Motor neuron (in vitro differentiated cells): Measurements from ENCODE around the gene TMC5. TPM values are rescaled to one million over a fixed set of nuclear protein-coding genes. Genes with fewer than 3 reads are reported as not detected.

Experiments
- ATAC-seq, 8 experiments: fragments of 200-7000 bp; cut with Tn5 transposase; replicated peaks in 6 of 8; 2 replicates each; pipeline ENCODE4 v1.8.0; 2021; ENCODE audit warnings: mild to moderate bottlenecking in 8 of 8, moderate library complexity in 8 of 8
- H3K27ac ChIP-seq, 2 donors: fragments of 250-450 bp; sonication (Bioruptor Pico); 2 replicates each; pipeline ENCODE4 v1.9.0; 2021; ENCODE audit warnings: antibody characterized with exemption in 2 of 2, mild to moderate bottlenecking in 2 of 2, moderate library complexity in 1 of 2
- H3K4me1 ChIP-seq, 2 donors: fragments of 250-450 bp; sonication (Bioruptor Pico); replicated peaks in 1 of 2; 2 replicates each; pipeline ENCODE4 v1.6.1; 2021; ENCODE audit warnings: antibody characterized with exemption in 2 of 2, mild to moderate bottlenecking in 2 of 2, moderate library complexity in 1 of 2
- H3K4me3 ChIP-seq, 5 donors: fragments of 250-450 bp; sonication (Bioruptor Pico); 2 replicates each; pipeline ENCODE4 v1.9.0; 2021; ENCODE audit warnings: antibody characterized with exemption in 5 of 5, mild to moderate bottlenecking in 5 of 5, moderate library complexity in 4 of 5
- WGBS, 10 experiments: fragments of 450-650 bp; shearing (Covaris generic); methylation state at CpG; one replicate each; pipeline ENCODE4 v1.0.0; 2022; 5-methylcytosine and 5-hydroxymethylcytosine counted together
- in situ Hi-C, 9 experiments: fragments of 400-800 bp; cut with MboI; loops; one replicate each; pipeline ENCODE4 v1.15.0; 2021; ENCODE audit warnings: low sequenced_read_pairs in 9 of 9, low pct_unique_long_range_greater_than_20kb in 2 of 9; ENCODE audit not compliant: unreplicated experiment in 9 of 9
- total RNA-seq, 8 experiments: library from RNA; unstranded; fragments of 300-600 nt; gene quantifications; 2 replicates each; pipeline versions ENCODE4 v1.2.3 to v1.2.4, GENCODE V29; 2022

The TMC5 gene
- total RNA-seq, 8 experiments from 2014 or later = 0.05 to 5.8 (median 0.17) TPM

DNA sequence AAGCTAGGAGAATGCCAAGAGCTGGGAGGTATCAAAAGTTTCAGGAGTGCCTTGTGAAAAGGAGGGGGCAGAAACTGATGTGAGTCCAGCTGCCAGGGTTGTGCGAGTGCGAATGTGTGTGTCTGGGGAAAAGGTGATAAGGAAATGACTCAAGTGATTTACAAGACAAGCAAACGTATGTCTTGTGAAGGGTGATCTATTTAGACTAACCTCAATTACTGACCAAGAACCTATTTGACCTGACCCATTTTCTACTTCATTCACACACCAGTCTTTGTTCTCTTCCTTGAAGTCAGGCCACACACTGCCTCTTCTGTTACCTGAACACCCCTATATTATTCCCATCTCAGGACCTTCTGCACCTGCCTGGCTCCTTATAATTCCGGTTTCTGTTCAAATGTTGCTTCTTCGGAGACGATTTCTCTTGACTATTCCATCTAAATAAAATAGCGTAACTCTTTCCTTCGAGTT, 103.2 kb downstream of the TMC5 start:
- H3K27ac ChIP-seq = no peak overlapping the region
- no peak for ATAC-seq
- peaks cover 10 to 34% of the 10 kb centered on the region in 2 donors for H3K4me1 ChIP-seq
- WGBS, 10 experiments = 0 to 14% (median 6%) methylated on average over 2 to 8 of the region's 8 CpGs
- H3K4me3 ChIP-seq = peak overlapping the region; percentile 59 to 82 (median 76)
- in situ Hi-C loops = loop anchor here in 4 of 9 experiments (25.0 kb wide), 3 partner anchors 359 to 459 kb away; partner anchors contain the start of genes COQ7 (in 1 of the 4) and SYT17 (in 1 of the 4)

- peak; percentile 66 to 88 (median 84) for ATAC-seq
- WGBS, 10 experiments = 0 to 3% (median 0%) methylated on average over 3 to 21 of the region's 62 CpGs; no CpG with 5 or more reads in 2 of the 10 experiments
- Histone ChIP-seq H3K4me3 (peak within 1 kb of the TSS; percentile 59 to 82 (median 76)), H3K27ac (peak within 1 kb of the TSS; percentile 79 to 82), H3K4me1 (peaks cover 10 to 38% of the 10 kb centered on the region in 2 donors)
- in situ Hi-C loops = loop anchor here in 4 of 9 experiments (25.0 kb wide), 3 partner anchors 359 to 459 kb away; partner anchors contain the start of genes COQ7 (in 1 of the 4) and SYT17 (in 1 of the 4)
Observed at GRCh38 chr16:19521471-19522396, 104.1 kb downstream of the TMC5 start, which contains the start of gene GDE1. Gene GDE1, minus strand, starts transcription at chr16:19522098. Its CDS starts 134 bp downstream, at chr16:19521964.

- Histone ChIP-seq H3K4me3 (peak overlapping the region; percentile 59 to 82 (median 76)), H3K27ac (peak overlapping the region in 1 of 2 donors; percentile 82), H3K4me1 (peaks cover 10 to 38% of the 10 kb centered on the region in 2 donors)
- no peak for ATAC-seq
- WGBS, 10 experiments = 10 to 80% (median 30%) methylated on average over 1 to 5 of the region's 5 CpGs; no CpG with 5 or more reads in 2 of the 10 experiments
- in situ Hi-C loops = loop anchor here in 4 of 9 experiments (25.0 kb wide), 3 partner anchors 360 to 460 kb away; partner anchors contain the start of genes COQ7 (in 1 of the 4) and SYT17 (in 1 of the 4)
Observed at GRCh38 chr16:19522397-19522732, 104.7 kb downstream of the TMC5 start.

GRCh38 chr16:19522760-19523159, 105.1 kb downstream of the TMC5 start:
- in situ Hi-C loops = loop anchor here in 4 of 9 experiments (25.0 kb wide), 3 partner anchors 360 to 460 kb away; partner anchors contain the start of genes COQ7 (in 1 of the 4) and SYT17 (in 1 of the 4)
- WGBS, 10 experiments = 40 to 100% (median 67%) methylated on average over 1 to 2 of the region's 2 CpGs; no CpG with 5 or more reads in 1 of the 10 experiments

DNA sequence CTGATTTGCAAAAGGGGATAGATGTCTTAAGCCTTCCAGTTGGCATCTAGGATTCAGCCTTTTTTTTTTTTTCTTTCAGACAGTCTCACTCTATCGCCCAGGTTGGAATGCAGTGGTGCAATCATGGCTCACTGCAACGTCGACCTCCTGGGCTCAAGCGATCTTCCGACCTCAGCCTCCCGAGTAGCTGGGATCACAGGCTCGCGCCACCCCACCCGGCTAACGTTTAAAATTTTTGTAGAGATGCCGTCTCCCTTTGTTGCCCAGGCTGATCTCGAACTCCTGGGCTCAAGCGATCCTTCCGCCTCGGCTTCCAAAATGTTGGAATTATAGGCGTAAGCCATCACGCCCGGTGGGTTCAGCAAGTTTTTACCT, 105.5 kb downstream of the TMC5 start:
- WGBS, 10 experiments = 38 to 91% (median 67%) methylated on average over 5 to 11 of the region's 18 CpGs; no CpG with 5 or more reads in 3 of the 10 experiments
- ATAC-seq = no peak
- in situ Hi-C loops = loop anchor here in 4 of 9 experiments (25.0 kb wide), 3 partner anchors 361 to 461 kb away; partner anchors contain the start of genes COQ7 (in 1 of the 4) and SYT17 (in 1 of the 4)
- peak overlapping the region in 3 of 5 donors; percentile 64 to 86 (median 65) for H3K4me3 ChIP-seq
- peaks cover 10 to 37% of the 10 kb centered on the region in 2 donors for H3K4me1 ChIP-seq
- no peak overlapping the region for H3K27ac ChIP-seq

More at GRCh38 chr16:19522760-19523159, 105.1 kb downstream of the TMC5 start:
- H3K4me1 ChIP-seq = peaks cover 10 to 38% of the 10 kb centered on the region in 2 donors
- ATAC-seq = no peak
- H3K4me3 ChIP-seq = no peak overlapping the region
- H3K27ac ChIP-seq = no peak overlapping the region

GRCh38 chr16:19523559-19524355, 106.1 kb downstream of the TMC5 start, which contains the start of gene CCP110:
Gene CCP110, plus strand, starts transcription at chr16:19523942. Its CDS starts 3,940 bp downstream, at chr16:19527882.
- WGBS, 10 experiments = 0 to 83% (median 0%) methylated on average over 1 to 13 of the region's 51 CpGs; no CpG with 5 or more reads in 1 of the 10 experiments
- H3K4me1 ChIP-seq = peaks cover 10 to 33% of the 10 kb centered on the region in 2 donors
- peak within 1 kb of the TSS; percentile 59 to 77 for H3K27ac ChIP-seq
- H3K4me3 ChIP-seq = peak within 1 kb of the TSS; percentile 64 to 93 (median 77)
- ATAC-seq = peak; percentile 70 to 81 (median 80)
- in situ Hi-C loops = loop anchor here in 4 of 9 experiments (25.0 kb wide), 3 partner anchors 361 to 461 kb away; partner anchors contain the start of genes COQ7 (in 1 of the 4) and SYT17 (in 1 of the 4)

DNA sequence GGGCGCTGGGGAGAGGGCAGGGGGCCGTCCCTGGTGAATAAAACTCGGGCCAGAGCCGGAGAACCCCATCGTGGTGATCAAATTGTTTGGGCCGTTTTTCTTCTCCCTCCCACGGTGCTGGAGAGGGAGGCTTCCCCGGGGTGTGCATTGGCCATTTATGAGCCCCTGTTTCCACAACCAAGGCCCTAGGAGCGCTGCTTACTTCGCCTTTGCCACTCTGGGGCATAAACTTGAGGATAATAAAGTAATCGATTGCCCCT, 106.6 kb downstream of the TMC5 start:
- Histone ChIP-seq H3K4me3 (peak overlapping the region; percentile 64 to 93 (median 77)), H3K27ac (peak overlapping the region; percentile 59 to 77), H3K4me1 (peaks cover 10 to 30% of the 10 kb centered on the region in 2 donors)
- 0% methylated on average over 1 to 3 of the region's 11 CpGs; no CpG with 5 or more reads in 7 of the 10 experiments for WGBS, 10 experiments
- in situ Hi-C loops = loop anchor here in 4 of 9 experiments (25.0 kb wide), 3 partner anchors 362 to 462 kb away; partner anchors contain the start of genes COQ7 (in 1 of the 4) and SYT17 (in 1 of the 4)
- ATAC-seq = no peak

DNA sequence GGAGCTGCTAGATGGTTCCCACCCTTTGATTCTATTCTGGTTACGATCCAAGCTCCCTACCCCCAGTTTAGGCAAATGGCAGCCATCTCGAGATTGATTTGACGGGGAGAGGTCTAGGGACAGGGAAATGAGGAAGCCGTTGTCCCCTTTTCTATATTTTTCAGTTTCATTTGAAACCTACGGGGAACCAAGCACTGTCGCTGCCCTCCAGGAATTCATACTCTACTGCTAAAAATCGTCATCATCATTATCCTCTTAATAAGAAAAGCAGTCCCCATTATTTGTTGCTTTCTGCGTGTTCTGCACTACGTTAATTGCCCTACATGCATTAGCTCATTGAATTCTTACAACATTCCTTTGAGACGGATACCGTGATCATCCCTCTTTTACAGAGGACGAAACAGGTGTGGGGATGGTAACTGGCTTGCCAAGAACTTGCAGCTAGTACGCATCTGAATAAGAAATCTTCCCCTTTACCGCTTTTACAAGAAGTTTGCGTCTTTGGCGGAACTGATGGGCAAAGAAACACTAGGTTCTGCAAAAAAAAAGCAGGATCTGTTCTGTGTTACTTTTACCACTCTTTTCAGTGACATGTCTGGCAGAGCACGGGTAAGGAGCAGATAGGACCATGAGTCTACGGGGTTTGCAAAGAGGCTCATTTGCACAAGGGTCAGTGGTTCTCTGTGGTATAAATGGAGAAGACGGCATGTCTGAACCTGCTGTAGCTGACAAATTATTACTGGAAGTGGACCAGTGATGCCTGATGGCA, 107.1 kb downstream of the TMC5 start:
- peak overlapping the region; percentile 64 to 93 (median 77) for H3K4me3 ChIP-seq
- H3K27ac ChIP-seq = peak overlapping the region; percentile 59 to 77
- ATAC-seq = no peak
- 0 to 14% (median 0%) methylated on average over 1 to 15 of the region's 19 CpGs for WGBS, 10 experiments
- peaks cover 10 to 26% of the 10 kb centered on the region in 2 donors for H3K4me1 ChIP-seq
- in situ Hi-C loops = loop anchor here in 4 of 9 experiments (25.0 kb wide), 3 partner anchors 362 to 462 kb away; partner anchors contain the start of genes COQ7 (in 1 of the 4) and SYT17 (in 1 of the 4)

- WGBS, 10 experiments = 58 to 100% (median 81%) methylated on average over 1 to 2 of the region's 2 CpGs; no CpG with 5 or more reads in 2 of the 10 experiments
- Histone ChIP-seq H3K4me3 (peak overlapping the region; percentile 64 to 93 (median 77)), H3K4me1 (peaks cover 6 to 21% of the 10 kb centered on the region in 2 donors), H3K27ac (no peak overlapping the region)
- ATAC-seq = no peak
- in situ Hi-C loops = no loop called here
Observed at GRCh38 chr16:19525385-19525723, 107.7 kb downstream of the TMC5 start.

GRCh38 chr16:19527161-19527560, 109.5 kb downstream of the TMC5 start:
- 0 to 100% (median 88%) methylated on average over 1 of the region's 1 CpG; no CpG with 5 or more reads in 3 of the 10 experiments for WGBS, 10 experiments
- Histone ChIP-seq H3K4me3 (no peak overlapping the region), H3K4me1 (peaks cover 4 to 15% of the 10 kb centered on the region in 2 donors), H3K27ac (no peak overlapping the region)
- no peak for ATAC-seq
- in situ Hi-C loops = no loop called here

DNA sequence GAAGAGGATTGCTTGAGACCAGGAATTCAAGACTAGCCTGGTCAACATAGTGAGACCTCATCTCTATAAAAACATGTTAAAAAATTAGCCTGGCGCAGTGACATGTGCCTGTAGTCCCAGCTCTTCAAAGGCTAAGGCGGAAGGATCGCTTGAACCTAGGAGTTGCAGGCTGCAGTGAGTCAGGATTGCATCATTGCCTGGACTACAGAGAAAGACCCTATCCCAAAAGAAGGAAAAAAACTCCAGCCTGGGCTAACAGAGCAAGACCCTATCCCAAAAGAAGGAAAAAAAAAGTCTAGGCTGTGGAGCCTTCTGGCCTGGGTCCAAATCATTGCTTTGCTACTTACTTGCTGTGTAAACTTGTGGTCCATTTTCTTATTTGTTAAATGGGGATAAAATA, 111.0 kb downstream of the TMC5 start:
- WGBS, 10 experiments = 80 to 100% (median 96%) methylated on average over 1 to 3 of the region's 3 CpGs; no CpG with 5 or more reads in 5 of the 10 experiments
- peaks cover 0 to 10% of the 10 kb centered on the region in 2 donors for H3K4me1 ChIP-seq
- H3K27ac ChIP-seq = no peak overlapping the region
- no peak for ATAC-seq
- no peak overlapping the region for H3K4me3 ChIP-seq
- in situ Hi-C loops = no loop called here
